Fibroblast of lung (primary cell): Measurements from ENCODE around the gene ZNF317.

ENCODE experiments used
- EZH2 ChIP-seq: IDR thresholded peaks from 2 replicates; pipeline ENCODE4 v1.5.1; 2012; ENCODE audit warnings: low read length, control low read depth, mild to moderate bottlenecking; ENCODE audit errors: missing control alignments
- TF ChIP-seq, protein P1 (sequence below), 2 donors: IDR thresholded peaks in 1 of 2; conservative IDR thresholded peaks in 1 of 2; 1 replicate in 1 of 2; 2 replicates in 1 of 2; pipeline ENCODE4 v1.5.1; 2011 to 2012; ENCODE audit warnings: low read length in 2 of 2, control low read depth in 1 of 2, inconsistent platforms in 1 of 2, low read depth in 1 of 2, mild to moderate bottlenecking in 1 of 2

DNA sequence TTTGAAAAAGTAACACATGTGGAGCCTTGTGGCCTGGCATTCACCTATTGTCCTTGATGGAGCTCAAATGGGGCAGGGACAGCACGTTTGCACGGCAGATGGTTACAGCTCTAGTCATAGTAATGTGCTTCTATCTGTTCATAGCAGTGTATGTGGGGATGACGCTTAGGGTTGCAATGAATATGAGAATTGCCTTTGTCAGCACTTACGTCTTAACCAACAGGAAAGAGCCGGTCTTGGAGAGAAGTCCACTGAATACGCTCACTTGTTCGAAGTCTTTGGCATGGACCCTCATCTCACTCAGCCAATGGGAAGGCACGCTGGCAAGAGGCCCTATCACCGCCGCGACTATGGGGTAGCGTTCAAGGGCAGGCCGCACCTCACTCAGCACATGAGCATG, 19.7 kb downstream of the ZNF317 start:
- TF ChIP-seq, protein P1, sequence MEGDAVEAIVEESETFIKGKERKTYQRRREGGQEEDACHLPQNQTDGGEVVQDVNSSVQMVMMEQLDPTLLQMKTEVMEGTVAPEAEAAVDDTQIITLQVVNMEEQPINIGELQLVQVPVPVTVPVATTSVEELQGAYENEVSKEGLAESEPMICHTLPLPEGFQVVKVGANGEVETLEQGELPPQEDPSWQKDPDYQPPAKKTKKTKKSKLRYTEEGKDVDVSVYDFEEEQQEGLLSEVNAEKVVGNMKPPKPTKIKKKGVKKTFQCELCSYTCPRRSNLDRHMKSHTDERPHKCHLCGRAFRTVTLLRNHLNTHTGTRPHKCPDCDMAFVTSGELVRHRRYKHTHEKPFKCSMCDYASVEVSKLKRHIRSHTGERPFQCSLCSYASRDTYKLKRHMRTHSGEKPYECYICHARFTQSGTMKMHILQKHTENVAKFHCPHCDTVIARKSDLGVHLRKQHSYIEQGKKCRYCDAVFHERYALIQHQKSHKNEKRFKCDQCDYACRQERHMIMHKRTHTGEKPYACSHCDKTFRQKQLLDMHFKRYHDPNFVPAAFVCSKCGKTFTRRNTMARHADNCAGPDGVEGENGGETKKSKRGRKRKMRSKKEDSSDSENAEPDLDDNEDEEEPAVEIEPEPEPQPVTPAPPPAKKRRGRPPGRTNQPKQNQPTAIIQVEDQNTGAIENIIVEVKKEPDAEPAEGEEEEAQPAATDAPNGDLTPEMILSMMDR (conservative IDR thresholded peaks at IDR 0.05 in 1 of 2, IDR thresholded peaks at IDR 0.05 in 1 of 2; ENCODE audit: low read depth in 1 of 2, low read length in 2 of 2), result no peak
- TF ChIP-seq EZH2, result no peak
